Gastrocnemius medialis (tissue), 4 donors: ENCODE data around the gene USP15.

Experiments
- POLR2A ChIP-seq, 2 donors: fragments of 450-650 bp; IDR thresholded peaks; one replicate each; pipeline ENCODE4 v1.6.1; 2017; ENCODE audit warnings: antibody characterized with exemption in 2 of 2, mild to moderate bottlenecking in 2 of 2, moderate library complexity in 2 of 2
- TF ChIP-seq, protein P1 (sequence below), 5 experiments: fragments of 450-650 bp in 3 of 5; fragments of 200-600 bp in 2 of 5; sonication (generic) in 2 of 5; IDR thresholded peaks in 4 of 5; conservative IDR thresholded peaks in 1 of 5; 1 replicate in 4 of 5; 2 replicates in 1 of 5; pipeline ENCODE4 v1.5.1; 2016 to 2019; ENCODE audit warnings: antibody characterized with exemption in 5 of 5, mild to moderate bottlenecking in 3 of 5, moderate library complexity in 3 of 5

DNA sequence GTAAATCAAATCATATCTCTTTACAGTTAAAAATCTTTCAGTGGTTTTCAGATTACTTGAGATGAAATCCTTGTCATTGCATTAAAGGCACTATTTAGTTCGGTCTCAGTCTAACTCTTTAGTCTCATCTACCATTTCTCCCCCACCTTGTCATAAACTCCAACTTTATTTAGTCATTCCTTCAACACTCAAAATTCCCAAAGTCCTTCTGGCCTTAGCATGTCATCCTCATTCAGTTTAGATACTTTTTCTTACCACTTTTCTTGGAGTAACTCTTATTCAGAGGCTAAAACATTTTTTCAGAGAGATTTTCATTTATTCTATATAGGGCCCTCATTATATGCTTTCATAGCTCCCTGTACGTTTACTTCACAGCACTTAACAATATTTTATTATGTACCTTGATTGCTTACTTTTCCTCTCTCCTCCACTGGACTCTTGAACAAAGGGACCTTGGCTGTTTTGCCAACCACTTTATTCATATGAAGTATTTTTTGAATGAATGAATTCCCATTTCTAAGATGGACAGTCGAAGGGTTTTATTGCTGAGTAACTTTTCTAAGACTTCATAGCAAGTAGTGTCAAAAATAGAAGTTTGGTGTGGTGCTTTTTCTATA, 12.8 kb downstream of the USP15 start:
- TF ChIP-seq, protein P1, sequence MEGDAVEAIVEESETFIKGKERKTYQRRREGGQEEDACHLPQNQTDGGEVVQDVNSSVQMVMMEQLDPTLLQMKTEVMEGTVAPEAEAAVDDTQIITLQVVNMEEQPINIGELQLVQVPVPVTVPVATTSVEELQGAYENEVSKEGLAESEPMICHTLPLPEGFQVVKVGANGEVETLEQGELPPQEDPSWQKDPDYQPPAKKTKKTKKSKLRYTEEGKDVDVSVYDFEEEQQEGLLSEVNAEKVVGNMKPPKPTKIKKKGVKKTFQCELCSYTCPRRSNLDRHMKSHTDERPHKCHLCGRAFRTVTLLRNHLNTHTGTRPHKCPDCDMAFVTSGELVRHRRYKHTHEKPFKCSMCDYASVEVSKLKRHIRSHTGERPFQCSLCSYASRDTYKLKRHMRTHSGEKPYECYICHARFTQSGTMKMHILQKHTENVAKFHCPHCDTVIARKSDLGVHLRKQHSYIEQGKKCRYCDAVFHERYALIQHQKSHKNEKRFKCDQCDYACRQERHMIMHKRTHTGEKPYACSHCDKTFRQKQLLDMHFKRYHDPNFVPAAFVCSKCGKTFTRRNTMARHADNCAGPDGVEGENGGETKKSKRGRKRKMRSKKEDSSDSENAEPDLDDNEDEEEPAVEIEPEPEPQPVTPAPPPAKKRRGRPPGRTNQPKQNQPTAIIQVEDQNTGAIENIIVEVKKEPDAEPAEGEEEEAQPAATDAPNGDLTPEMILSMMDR (IDR thresholded peaks at IDR 0.05 in 4 of 5, conservative IDR thresholded peaks at IDR 0.05 in 1 of 5), result no peak
- TF ChIP-seq POLR2A (IDR thresholded peaks at IDR 0.05), result no peak
